HCT116 (cell line): Measurements from ENCODE around the gene TMEM52. TPM values are rescaled to one million over a fixed set of nuclear protein-coding genes. Genes with fewer than 3 reads are reported as not detected.

Source experiments
- ATAC-seq: fragments of 200-7000 bp; cut with Tn5 transposase; 2 replicates; pipeline ENCODE4 v1.9.1; 2020; ENCODE audit warnings: mild to moderate bottlenecking, moderate library complexity
- BruUV-seq: library from RNA; stranded (reverse); fragments of 400-500 nt; replicated peaks from 2 replicates; lab custom pipeline; 2021; lab: Mats Ljungman, UMichigan
- CTCF ChIA-PET: fragments of 300-600 bp; sonication (Branson Sonifier 250); formaldehyde crosslinking; loops from one replicate; lab custom pipeline; 2021; ENCODE audit warnings: antibody characterized with exemption; lab: Charles Lee
- POLR2A ChIA-PET: fragments of 300-600, 350-600 bp; sonication (Branson Sonifier 250); formaldehyde crosslinking; loops from one replicate; lab custom pipeline; 2021; ENCODE audit warnings: antibody characterized with exemption; lab: Charles Lee
- RAD21 ChIA-PET, 2 experiments: fragments of 300-600 bp; sonication (Branson Sonifier 250); formaldehyde crosslinking; loops; one replicate each; lab custom pipeline; 2023; ENCODE audit warnings: low total read pairs in 2 of 2; ENCODE audit not compliant: uncharacterized antibody in 2 of 2, unreplicated experiment in 2 of 2, low non-redundant PET in 1 of 2; lab: Charles Lee
- DNase-seq: peaks from one replicate; pipeline ENCODE4 v3.0.0-alpha.2; 2010; ENCODE audit warnings: low read depth, low spot score
- H2AFZ ChIP-seq: fragments of 200-600 bp; shearing (Covaris generic), sonication (generic); 2 replicates; pipeline ENCODE4 v1.6.1; 2017; ENCODE audit warnings: low read depth, mixed run types, mixed read lengths, antibody characterized with exemption, low read length; ENCODE audit not compliant: poor library complexity, severe bottlenecking
- H3K27ac ChIP-seq: 2 replicates; pipeline ENCODE4 v1.5.1; 2012; ENCODE audit warnings: low read depth, low read length
- H3K27me3 ChIP-seq: fragments of 200-600 bp; sonication (generic); 2 replicates; pipeline ENCODE4 v1.6.1; 2016; ENCODE audit warnings: mixed run types, low read length, mixed read lengths; ENCODE audit not compliant: insufficient read depth
- H3K36me3 ChIP-seq, 2 experiments: fragments of 200-500 bp in 1 of 2; fragments of 200-600 bp in 1 of 2; sonication (Bioruptor generic) in 1 of 2; sonication (generic) in 1 of 2; 2 replicates each; pipeline versions ENCODE4 v1.5.1 to v1.6.1; 2014 to 2016; ENCODE audit warnings: low read length in 2 of 2, inconsistent platforms in 1 of 2, mixed read lengths in 1 of 2, mixed run types in 1 of 2; ENCODE audit not compliant: insufficient read depth in 2 of 2, control insufficient read depth in 1 of 2
- H3K4me1 ChIP-seq, 2 experiments: fragments of 200-600 bp in 1 of 2; sonication (generic) in 1 of 2; 2 replicates each; pipeline versions ENCODE4 v1.5.1 to v1.6.1; 2012 to 2017; ENCODE audit warnings: low read length in 2 of 2, inconsistent platforms in 1 of 2, mild to moderate bottlenecking in 1 of 2, mixed read lengths in 1 of 2, mixed run types in 1 of 2, moderate library complexity in 1 of 2; ENCODE audit not compliant: insufficient read depth in 2 of 2, control insufficient read depth in 1 of 2
- H3K4me2 ChIP-seq: fragments of 200-600 bp; sonication (generic); 2 replicates; pipeline ENCODE4 v1.6.1; 2017; ENCODE audit warnings: mixed run types, low read length, mixed read lengths
- H3K4me3 ChIP-seq, 2 experiments: fragments of 200-600 bp in 1 of 2; sonication (generic) in 1 of 2; replicated peaks in 1 of 2; 2 replicates each; pipeline ENCODE4 v1.5.1; 2011 to 2016; ENCODE audit warnings: low read length in 2 of 2, control low read depth in 1 of 2, low read depth in 1 of 2, mild to moderate bottlenecking in 1 of 2, mixed read lengths in 1 of 2, mixed run types in 1 of 2
- H3K79me2 ChIP-seq: fragments of 200-600 bp; sonication (generic); 2 replicates; pipeline ENCODE4 v1.6.1; 2017; ENCODE audit warnings: mild to moderate bottlenecking, mixed run types, low read length, moderate library complexity, mixed read lengths; ENCODE audit not compliant: insufficient read depth
- H3K9ac ChIP-seq: fragments of 200-600 bp; sonication (generic); 2 replicates; pipeline ENCODE4 v1.6.1; 2016; ENCODE audit warnings: low read length, mixed read lengths
- H3K9me2 ChIP-seq: fragments of 200-600 bp; sonication (generic), shearing (Covaris generic); 2 replicates; pipeline ENCODE4 v1.6.1; 2017; ENCODE audit warnings: mixed run types, mild to moderate bottlenecking, moderate library complexity; ENCODE audit not compliant: insufficient read depth
- H3K9me3 ChIP-seq, 2 experiments: fragments of 200-500 bp in 1 of 2; fragments of 200-600 bp in 1 of 2; sonication (Bioruptor generic) in 1 of 2; sonication (generic) in 1 of 2; 2 replicates each; pipeline ENCODE4 v1.6.1; 2014 to 2017; ENCODE audit warnings: low read length in 2 of 2, mixed read lengths in 2 of 2, inconsistent platforms in 1 of 2, low read depth in 1 of 2, mild to moderate bottlenecking in 1 of 2, mixed run types in 1 of 2, moderate library complexity in 1 of 2; ENCODE audit not compliant: control insufficient read depth in 1 of 2, insufficient read depth in 1 of 2
- H4K20me1 ChIP-seq: fragments of 200-600 bp; sonication (generic), shearing (Covaris generic); 2 replicates; pipeline ENCODE4 v1.6.1; 2017; ENCODE audit warnings: mixed run types, mild to moderate bottlenecking, moderate library complexity; ENCODE audit not compliant: insufficient read depth
- ATF3 ChIP-seq: IDR thresholded peaks from 2 replicates; pipeline ENCODE4 v1.6.1; 2012
- ELF1 ChIP-seq: IDR thresholded peaks from 2 replicates; pipeline ENCODE4 v1.6.1; 2012; ENCODE audit warnings: low read depth, borderline replicate concordance
- EZH2phosphoT487 ChIP-seq: fragments of 200-600 bp; IDR thresholded peaks from 2 replicates; pipeline ENCODE4 v1.6.1; 2018; ENCODE audit warnings: antibody characterized with exemption, borderline replicate concordance
- POLR2AphosphoS5 ChIP-seq: IDR thresholded peaks from 2 replicates; pipeline ENCODE4 v1.6.1; 2011; ENCODE audit warnings: mild to moderate bottlenecking, low read depth, low read length, moderate library complexity
- REST ChIP-seq: IDR thresholded peaks from 2 replicates; pipeline ENCODE4 v1.6.1; 2012; ENCODE audit warnings: low read depth
- SRF ChIP-seq: IDR thresholded peaks from 2 replicates; pipeline ENCODE4 v1.6.1; 2012; ENCODE audit warnings: low read depth
- YY1 ChIP-seq: IDR thresholded peaks from 2 replicates; pipeline ENCODE4 v1.6.1; 2011; ENCODE audit warnings: low read length, low read depth, moderate library complexity, mild to moderate bottlenecking; ENCODE audit not compliant: insufficient replicate concordance; ENCODE audit errors: extremely low read depth
- ZBTB33 ChIP-seq: IDR thresholded peaks from 2 replicates; pipeline ENCODE4 v1.6.1; 2011; ENCODE audit warnings: mild to moderate bottlenecking, low read length, moderate library complexity; ENCODE audit not compliant: insufficient replicate concordance; ENCODE audit errors: extremely low read depth
- intact Hi-C: fragments of 100-400 bp; cut with micrococcal nuclease; formaldehyde crosslinking; loops from 2 replicates; pipeline ENCODE4 v1.10.0; 2022
- total RNA-seq: library from RNA; stranded (reverse); gene quantifications from one replicate; pipeline ENCODE4 v1.2.1, GENCODE V29; 2021; ENCODE audit not compliant: unreplicated experiment

The TMEM52 gene
- total RNA-seq, 1 experiment from 2014 or later: 27.5 TPM

GRCh38 chr1:1929639-1930545 lies 10.8 kb upstream of the TMEM52 start (continued):
- no peak for TF ChIP-seq REST
- TF ChIP-seq, all 23 proteins: peak for 0

- Histone ChIP-seq H3K4me3 (no peak overlapping the region), H3K9me3 (peaks cover 0 to 4% of the 10 kb centered on the region in 2 experiments; a peak in 1 of 4 replicates), H3K4me1 (no peaks in the 10 kb centered on the region), H3K9ac (no peak overlapping the region), H3K27ac (no peak overlapping the region), H2AFZ (no peak overlapping the region), H3K79me2 (no peaks in the 10 kb centered on the region), H3K27me3 (no peaks in the 10 kb centered on the region), H3K4me2 (no peak overlapping the region), H3K9me2 (no peaks in the 10 kb centered on the region), H3K36me3 (no peaks in the 10 kb centered on the region), H4K20me1 (no peaks in the 10 kb centered on the region)
- ChIA-PET POLR2A (no interaction called here), RAD21 (no interaction called here), CTCF (no interaction called here)
- intact Hi-C loops: no loop called here
- BruUV-seq: no TSS peak
- no peak for DNase-seq
- ATAC-seq: no peak
- no peak for TF ChIP-seq SRF
- TF ChIP-seq REST: no peak
- TF ChIP-seq YY1: no peak
- TF ChIP-seq ATF3: no peak
- no peak for TF ChIP-seq EZH2phosphoT487
- no peak for TF ChIP-seq ZBTB33
- no peak for TF ChIP-seq ELF1
- no peak for TF ChIP-seq POLR2AphosphoS5
Observed at GRCh38 chr1:1929102-1929638, 10.1 kb upstream of the TMEM52 start.
